HG03039 (cell line): ENCODE results near the gene ERP29.
"Not testable (repeated sequence)": the region's sequence is repeated elsewhere in the genome, so short reads cannot be mapped to it uniquely, and the experiment has no call there.

Experiments used
- ATAC-seq: cut with Tn5 transposase; IDR thresholded peaks from one replicate; pipeline ENCODE4 v1.9.1; 2021; ENCODE audit warnings: mild to moderate bottlenecking, moderate library complexity; ENCODE audit not compliant: unreplicated experiment

Gene ERP29

DNA sequence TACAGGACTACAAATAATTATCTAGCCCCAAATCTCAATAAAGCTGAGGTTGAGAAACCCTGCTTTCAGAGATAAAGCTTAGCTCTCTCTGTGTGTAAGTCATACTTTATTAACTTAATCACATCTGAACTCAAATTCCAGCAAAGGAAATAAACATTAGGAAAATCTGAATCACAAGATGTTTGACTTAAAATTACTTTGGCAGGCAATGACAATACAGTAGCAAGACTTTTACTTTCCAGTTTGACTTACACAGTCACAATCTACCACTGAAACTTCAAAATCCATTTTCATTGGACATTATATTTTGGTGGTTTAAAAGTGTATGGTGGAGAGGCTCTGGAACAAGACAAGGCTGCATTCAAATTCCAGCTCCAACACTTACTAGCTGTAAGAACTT is 11.7 kb upstream of the ERP29 start:
- ATAC-seq = no peak

DNA sequence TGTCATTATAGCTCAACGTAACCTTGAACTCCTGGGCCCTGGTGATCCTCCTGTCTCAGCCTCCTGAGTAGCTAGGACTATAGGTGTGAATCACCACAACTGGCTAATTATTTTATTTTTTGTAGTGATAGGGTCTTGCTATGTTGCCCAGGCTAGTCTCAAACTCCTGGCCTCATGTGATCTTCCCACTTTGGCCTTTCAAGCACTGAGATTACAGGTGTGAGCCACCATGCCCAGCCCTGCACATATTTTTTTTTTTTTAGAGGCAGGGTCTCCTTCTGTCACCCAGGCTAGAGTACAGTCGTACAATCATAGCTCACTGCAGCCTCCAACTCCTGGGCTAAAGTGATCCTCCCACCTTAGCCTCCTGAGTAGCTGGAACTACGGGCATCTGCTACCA is 9.2 kb upstream of the ERP29 start:
- no peak for ATAC-seq

- no peak for ATAC-seq
Measured at GRCh38 chr12:112005419-112006395, 7.5 kb upstream of the ERP29 start.

- ATAC-seq = no peak
Measured at GRCh38 chr12:112007945-112008344, 5.3 kb upstream of the ERP29 start.

GRCh38 chr12:112008918-112009317 is 4.3 kb upstream of the ERP29 start:
- no peak for ATAC-seq

DNA sequence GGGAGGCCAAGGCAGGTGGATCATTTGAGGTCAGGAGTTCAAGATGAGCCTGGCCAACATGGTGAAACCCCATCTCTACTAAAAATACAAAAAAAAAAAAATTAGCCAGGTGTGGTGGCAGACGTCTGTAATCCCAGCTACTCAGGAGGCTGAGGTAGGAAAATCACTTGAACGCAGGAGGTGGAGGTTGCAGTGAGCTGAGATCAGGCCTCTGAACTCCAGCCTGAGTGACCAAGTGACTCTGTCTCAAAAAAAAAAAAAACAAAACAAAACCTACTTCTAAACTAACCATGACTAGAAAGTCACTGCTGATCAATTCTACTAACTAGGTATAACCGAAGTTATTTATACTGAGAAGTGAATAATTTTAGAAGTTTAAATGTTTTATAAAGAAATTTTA is 3.6 kb upstream of the ERP29 start:
- not testable (repeated sequence) for ATAC-seq

GRCh38 chr12:112010415-112011344 is 2.5 kb upstream of the ERP29 start:
- no peak for ATAC-seq

GRCh38 chr12:112011685-112012084 is 1.5 kb upstream of the ERP29 start:
- no peak for ATAC-seq

GRCh38 chr12:112013601-112014402 is 576 bp downstream of the ERP29 start:
- ATAC-seq = peak; percentile 12

GRCh38 chr12:112015938-112016337 is 2.7 kb downstream of the ERP29 start:
- ATAC-seq = no peak

DNA sequence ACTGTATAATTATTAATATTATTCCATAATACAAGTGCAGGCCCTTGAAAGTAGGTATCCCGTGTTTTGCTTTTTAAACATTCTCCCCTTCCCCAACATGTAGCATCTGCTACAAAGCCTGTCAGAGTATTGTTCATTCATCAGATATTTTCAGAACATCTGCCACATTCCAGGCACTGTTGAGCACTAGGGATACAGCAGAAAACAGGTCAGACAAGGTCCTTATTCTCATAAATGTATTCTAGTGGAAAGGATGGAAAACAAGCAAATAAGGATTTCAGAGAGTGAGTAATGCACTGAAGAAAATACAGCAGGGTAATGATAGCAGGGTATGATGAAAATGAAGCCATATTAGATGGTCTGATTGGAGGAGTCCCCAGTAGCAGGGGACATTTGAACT is 3.8 kb downstream of the ERP29 start:
- ATAC-seq = no peak

GRCh38 chr12:112018571-112019237 is 5.5 kb downstream of the ERP29 start:
- no peak for ATAC-seq

DNA sequence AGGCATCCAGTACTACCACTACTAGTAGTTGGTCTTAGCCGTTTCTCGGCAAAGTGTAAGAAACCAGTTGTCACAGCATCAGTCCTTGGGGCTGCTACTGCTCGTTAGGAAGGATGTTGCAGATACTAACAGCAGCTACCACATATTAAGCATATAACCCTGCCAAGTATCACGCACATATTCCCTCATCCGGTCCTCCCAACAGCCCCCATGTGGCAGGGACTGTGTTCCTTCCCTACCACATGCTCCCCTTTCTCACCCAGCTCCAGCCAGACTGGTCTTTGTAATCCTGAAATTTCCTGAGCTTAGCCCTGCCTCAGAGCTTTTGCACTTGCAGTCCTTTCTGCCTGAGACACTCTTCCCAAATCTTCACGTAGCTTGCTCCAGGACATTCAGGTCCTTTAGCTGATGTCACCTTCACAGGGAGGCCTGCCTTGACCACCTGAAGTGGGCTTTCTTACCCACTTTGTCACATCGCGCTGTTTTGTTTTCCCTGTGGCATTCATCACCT is 7.8 kb downstream of the ERP29 start:
- no peak for ATAC-seq

GRCh38 chr12:112022241-112023016 is 9.2 kb downstream of the ERP29 start:
- no peak for ATAC-seq

DNA sequence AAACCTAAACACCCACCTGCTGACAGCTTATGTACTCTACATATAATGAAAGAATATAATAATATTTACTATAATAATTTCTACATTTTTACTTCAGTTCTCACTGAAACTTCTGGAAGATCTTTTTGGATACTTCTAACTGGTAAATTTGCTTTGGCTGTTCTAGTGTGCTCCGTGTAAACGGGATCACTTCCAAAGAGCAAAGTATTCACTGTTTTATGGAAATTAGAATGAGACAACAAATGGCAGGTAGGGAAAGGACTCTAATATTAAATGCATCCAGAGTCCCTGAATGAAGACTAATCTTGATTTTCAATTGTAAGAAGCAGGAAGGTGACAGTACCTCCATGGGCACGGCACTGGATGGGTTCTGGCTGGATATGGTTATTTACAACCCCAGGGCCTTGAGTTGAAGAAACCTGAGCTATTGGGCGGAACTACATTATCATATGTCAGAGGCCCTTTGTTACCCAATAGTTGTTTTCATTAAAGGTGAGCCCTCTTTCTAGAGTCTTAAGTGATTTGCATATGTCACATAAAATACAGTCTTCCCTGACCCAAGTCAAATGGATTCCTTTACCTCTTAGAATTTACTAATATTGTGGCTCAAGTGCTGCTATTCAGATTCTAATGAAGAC is 10.7 kb downstream of the ERP29 start:
- no peak for ATAC-seq

GRCh38 chr12:112025808-112026375 is 12.7 kb downstream of the ERP29 start:
- ATAC-seq = no peak

DNA sequence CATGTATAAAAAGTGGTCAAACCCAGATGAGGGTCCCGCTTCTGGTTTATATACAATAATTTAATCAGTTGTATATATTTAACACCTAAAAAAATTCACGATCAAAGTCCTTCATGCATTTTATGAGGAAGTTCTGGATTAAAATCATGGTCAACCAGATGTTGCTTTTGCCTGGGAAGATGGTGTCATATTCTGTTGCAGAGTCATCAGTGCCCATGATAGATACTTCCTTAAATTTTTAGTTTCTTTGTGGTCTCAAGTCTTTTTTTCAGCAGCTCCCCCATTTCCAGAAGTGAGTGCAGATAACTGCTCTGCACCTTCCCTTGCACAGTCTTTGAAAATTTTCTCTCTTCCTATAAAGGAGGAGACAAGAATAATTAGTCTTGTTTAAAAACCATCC is 16.1 kb downstream of the ERP29 start:
- ATAC-seq = no peak

DNA sequence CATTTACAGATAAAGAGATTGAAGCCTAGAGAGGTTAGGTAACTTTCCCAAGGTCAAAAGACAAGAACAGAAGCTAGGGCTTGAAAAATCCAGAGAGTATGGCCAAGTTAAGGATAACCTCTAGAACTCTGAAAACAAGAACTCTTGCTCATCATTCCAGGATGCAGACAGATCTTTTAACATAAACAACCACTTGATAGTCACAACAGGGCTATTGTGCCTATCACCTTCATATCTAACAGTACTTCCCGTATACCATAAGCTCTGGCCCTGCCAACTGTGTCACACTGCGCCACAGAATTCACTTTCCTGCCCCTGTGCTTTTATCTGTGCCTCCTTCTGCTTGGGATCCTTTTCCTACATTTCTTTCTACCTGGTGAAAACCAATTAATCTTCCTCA is 18.2 kb downstream of the ERP29 start:
- no peak for ATAC-seq
